ENCODE data around the gene BSG.
"Not testable (repeated sequence)": the region's sequence is repeated elsewhere in the genome, so short reads cannot be mapped to it uniquely, and the experiment has no call there.

DNA sequence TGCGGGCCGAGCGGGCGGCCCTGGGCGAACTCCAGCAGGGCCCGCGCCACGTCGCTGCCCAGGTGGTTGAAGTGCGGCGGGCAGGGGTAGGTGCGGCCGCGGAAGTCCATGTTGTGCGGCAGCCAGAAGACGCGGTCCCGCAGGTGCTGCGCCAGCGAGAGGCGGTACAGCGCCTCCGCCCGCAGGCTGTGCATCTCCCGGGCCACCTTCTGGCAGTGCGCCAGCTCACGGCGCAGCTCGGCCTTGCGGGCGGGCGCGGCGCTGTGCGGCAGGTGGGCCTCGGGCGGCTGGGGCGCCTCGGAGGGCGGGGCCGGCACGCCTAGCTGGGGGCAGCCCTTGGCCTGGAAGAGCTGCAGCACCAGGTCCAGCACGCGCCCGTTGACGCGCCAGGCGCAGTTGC, 48.8 kb downstream of the BSG start:
- TF ChIP-seq CTCF, POLR2AphosphoS5 (IDR thresholded peaks at IDR 0.05): not testable (repeated sequence)
